ENCODE data around the gene IL5. TPM values are rescaled to one million over a fixed set of nuclear protein-coding genes. Genes with fewer than 3 reads are reported as not detected.

IL5 gene
- polyA plus RNA-seq, 1 donor from 2014 or later: not detected

- TF ChIP-seq RAD21 (conservative IDR thresholded peaks at IDR 0.05) (no peak), REST (IDR thresholded peaks at IDR 0.05; ENCODE audit: borderline replicate concordance) (no peak), CTCF (IDR thresholded peaks at IDR 0.05; ENCODE audit: poor library complexity, severe bottlenecking) (no peak), MXI1 (conservative IDR thresholded peaks at IDR 0.05; ENCODE audit: poor library complexity, severe bottlenecking) (no peak), POLR2AphosphoS5 (IDR thresholded peaks at IDR 0.05) (no peak), TAF1 (IDR thresholded peaks at IDR 0.05; ENCODE audit: low read depth) (no peak), EP300 (conservative IDR thresholded peaks at IDR 0.05; ENCODE audit: poor library complexity, severe bottlenecking) (no peak), SMC3 (conservative IDR thresholded peaks at IDR 0.05; ENCODE audit: poor library complexity) (no peak), EZH2 (IDR thresholded peaks at IDR 0.05; ENCODE audit: borderline replicate concordance, insufficient read depth, low read length, poor library complexity, severe bottlenecking) (no peak)
- no peaks in the 10 kb centered on the region for H3F3A ChIP-seq (ENCODE audit: insufficient read depth, low read length, poor library complexity, severe bottlenecking)
- H3K9ac ChIP-seq (ENCODE audit: low read length): no peak overlapping the region
- no peak overlapping the region for H3K4me3 ChIP-seq (ENCODE audit: low read length)
- no peak overlapping the region for H3K4me2 ChIP-seq (ENCODE audit: low read length)
- H3K79me2 ChIP-seq (replicated peaks; ENCODE audit: insufficient read depth, low read length): no peaks in the 10 kb centered on the region
- H2AFZ ChIP-seq (ENCODE audit: low read depth, low read length): no peak overlapping the region
- H3K27ac ChIP-seq (ENCODE audit: low read length): no peak overlapping the region
- H4K20me1 ChIP-seq (ENCODE audit: insufficient read depth): no peaks in the 10 kb centered on the region
- no peaks in the 10 kb centered on the region for H3K36me3 ChIP-seq (ENCODE audit: insufficient read depth, low read length)
- H3K27me3 ChIP-seq (ENCODE audit: insufficient read depth, low read depth, low read length): no peaks in the 10 kb centered on the region
- no peaks in the 10 kb centered on the region for H3K9me2 ChIP-seq (ENCODE audit: insufficient read depth, low read length)
- no peaks in the 10 kb centered on the region for H3K9me3 ChIP-seq (ENCODE audit: low read length)
These were observed 12.4 kb downstream of the IL5 start for GRCh38 chr5:132530946-132531345.

GRCh38 chr5:132528866-132529634, 14.3 kb downstream of the IL5 start:
- no peak overlapping the region for H3K9ac ChIP-seq (ENCODE audit: low read length)
- H3K4me3 ChIP-seq (ENCODE audit: low read length): no peak overlapping the region
- H3F3A ChIP-seq (ENCODE audit: insufficient read depth, low read length, poor library complexity, severe bottlenecking): no peaks in the 10 kb centered on the region
- no peaks in the 10 kb centered on the region for H3K9me3 ChIP-seq (ENCODE audit: low read length)
- TF ChIP-seq REST (IDR thresholded peaks at IDR 0.05; ENCODE audit: borderline replicate concordance) (no peak), RAD21 (conservative IDR thresholded peaks at IDR 0.05) (no peak), EP300 (conservative IDR thresholded peaks at IDR 0.05; ENCODE audit: poor library complexity, severe bottlenecking) (no peak)
- no peaks in the 10 kb centered on the region for H3K9me2 ChIP-seq (ENCODE audit: insufficient read depth, low read length)
- no peaks in the 10 kb centered on the region for H3K36me3 ChIP-seq (ENCODE audit: insufficient read depth, low read length)
- H4K20me1 ChIP-seq (ENCODE audit: insufficient read depth): no peaks in the 10 kb centered on the region
- no peak overlapping the region for H3K27ac ChIP-seq (ENCODE audit: low read length)
- H3K79me2 ChIP-seq (replicated peaks; ENCODE audit: insufficient read depth, low read length): no peaks in the 10 kb centered on the region
- no peak overlapping the region for H3K4me2 ChIP-seq (ENCODE audit: low read length)
- H3K27me3 ChIP-seq (ENCODE audit: insufficient read depth, low read depth, low read length): no peaks in the 10 kb centered on the region
- no peak overlapping the region for H2AFZ ChIP-seq (ENCODE audit: low read depth, low read length)
